K562 treated with DMSO at 1 percent for 48 hours (cell line): ENCODE results near the gene EGFR. TPM values are rescaled to one million over a fixed set of nuclear protein-coding genes. Genes with fewer than 3 reads are reported as not detected.

Experiments
- total RNA-seq: library from RNA; unstranded; fragments of 300-600 nt; gene quantifications from 2 replicates; pipeline ENCODE4 v1.2.3, GENCODE V29; 2022; ENCODE audit warnings: low replicate concordance; ENCODE audit errors: extremely low read depth

Gene EGFR
- total RNA-seq = not detected in 2 replicates

DNA sequence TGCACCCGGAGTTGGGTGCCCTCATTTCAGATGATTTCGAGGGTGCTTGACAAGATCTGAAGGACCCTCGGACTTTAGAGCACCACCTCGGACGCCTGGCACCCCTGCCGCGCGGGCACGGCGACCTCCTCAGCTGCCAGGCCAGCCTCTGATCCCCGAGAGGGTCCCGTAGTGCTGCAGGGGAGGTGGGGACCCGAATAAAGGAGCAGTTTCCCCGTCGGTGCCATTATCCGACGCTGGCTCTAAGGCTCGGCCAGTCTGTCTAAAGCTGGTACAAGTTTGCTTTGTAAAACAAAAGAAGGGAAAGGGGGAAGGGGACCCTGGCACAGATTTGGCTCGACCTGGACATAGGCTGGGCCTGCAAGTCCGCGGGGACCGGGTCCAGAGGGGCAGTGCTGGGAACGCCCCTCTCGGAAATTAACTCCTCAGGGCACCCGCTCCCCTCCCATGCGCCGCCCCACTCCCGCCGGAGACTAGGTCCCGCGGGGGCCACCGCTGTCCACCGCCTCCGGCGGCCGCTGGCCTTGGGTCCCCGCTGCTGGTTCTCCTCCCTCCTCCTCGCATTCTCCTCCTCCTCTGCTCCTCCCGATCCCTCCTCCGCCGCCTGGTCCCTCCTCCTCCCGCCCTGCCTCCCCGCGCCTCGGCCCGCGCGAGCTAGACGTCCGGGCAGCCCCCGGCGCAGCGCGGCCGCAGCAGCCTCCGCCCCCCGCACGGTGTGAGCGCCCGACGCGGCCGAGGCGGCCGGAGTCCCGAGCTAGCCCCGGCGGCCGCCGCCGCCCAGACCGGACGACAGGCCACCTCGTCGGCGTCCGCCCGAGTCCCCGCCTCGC, at the start of gene EGFR:
Gene EGFR (plus strand): TSS at position 657 of the 830 bp plus-strand sequence. CDS start 261 bp downstream, outside the sequence.

